Suppressor macrophage treated with lipopolysaccharide for 1 hour (primary cell): ENCODE measurements around the gene FERMT2.

Source experiments
- DNase-seq, 3 donors: peaks; one replicate each; pipeline ENCODE4 v3.0.0-alpha.2; 2020 to 2022

Gene FERMT2

DNA sequence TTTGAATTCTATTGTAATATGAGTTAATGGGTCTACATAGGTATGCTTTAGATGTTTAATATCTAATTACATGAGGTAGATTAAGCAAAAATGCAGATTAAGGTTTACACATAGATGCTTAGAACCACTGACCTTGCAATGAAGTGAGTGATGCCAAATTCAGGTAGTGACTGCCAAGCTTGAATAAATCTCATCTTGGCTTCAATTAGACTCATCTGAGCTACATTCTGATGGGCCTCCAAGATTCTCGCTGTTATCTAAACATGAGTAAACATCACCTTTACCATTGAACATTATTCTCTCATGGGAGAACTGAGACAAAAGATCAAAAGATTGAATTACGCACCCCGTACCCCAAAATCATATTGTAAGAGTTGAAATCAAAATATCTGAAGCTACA lies 90.6 kb downstream of the FERMT2 start:
- DNase-seq: no peak

DNA sequence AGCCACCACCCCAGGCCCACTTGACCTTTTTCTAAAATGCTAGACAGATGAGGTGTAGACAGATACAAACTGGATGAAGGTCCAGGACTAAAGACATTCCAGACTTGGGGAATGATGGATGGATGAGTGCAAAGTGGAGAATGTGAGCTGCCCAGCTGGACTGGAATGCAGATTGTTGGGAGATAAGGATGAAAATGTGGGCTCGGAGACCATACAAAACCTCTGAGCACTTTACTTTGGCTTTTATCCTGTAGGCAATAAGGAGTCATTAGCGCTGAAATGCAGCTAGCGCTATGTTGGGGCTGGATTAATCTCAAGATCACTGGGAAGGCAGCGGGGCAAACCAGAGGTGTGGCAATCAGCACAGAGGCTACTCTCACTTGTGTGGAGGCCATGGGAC lies 94.7 kb downstream of the FERMT2 start:
- DNase-seq: no peak

DNA sequence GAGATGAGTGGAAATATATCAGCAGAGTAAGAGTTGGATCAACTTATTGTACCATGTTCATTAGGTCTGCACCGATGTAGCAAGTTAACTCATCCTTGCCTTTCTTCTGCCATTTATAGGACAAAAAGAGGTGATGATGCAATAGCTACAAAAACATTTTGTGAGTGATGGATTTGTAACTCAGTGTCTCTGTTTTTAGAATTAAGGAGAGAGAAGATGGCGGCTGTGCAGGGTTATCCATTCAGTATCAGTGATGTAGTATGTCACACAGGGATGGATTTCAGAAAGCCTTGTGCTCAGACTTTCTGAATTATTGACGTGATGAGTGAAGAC lies 97.4 kb downstream of the FERMT2 start:
- DNase-seq: no peak

DNA sequence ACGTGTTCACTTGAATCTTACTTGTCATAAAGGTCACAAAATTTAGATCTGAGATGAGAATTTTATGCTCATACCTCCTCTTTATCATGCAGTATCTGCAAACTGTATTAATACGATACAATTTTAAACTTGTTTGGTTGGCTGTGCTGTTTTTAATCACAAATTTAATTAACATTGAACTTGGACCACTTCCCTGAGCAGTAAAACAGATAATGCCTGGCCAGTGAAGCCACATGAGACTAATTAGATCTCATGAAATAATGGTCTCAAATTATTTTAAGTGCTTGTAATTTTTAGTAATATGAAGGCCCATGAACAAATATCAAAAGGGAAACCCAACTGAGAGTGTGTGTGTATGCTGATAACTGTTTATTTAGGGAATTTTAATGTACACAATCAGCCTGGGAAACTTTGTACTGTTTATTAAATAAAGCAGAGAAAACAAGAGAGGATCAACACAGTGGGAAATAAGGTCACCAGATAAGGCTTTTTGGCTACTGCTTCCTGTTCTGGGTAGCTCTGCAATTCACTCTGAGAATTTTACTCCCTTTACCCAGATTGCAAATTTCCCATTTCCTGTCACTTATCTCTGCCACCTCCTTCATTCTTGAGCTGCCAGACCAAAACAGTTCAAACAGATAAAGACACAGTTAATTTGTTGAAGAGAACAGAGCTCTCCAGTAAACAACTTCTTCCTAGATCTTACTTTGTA lies 97.9 kb downstream of the FERMT2 start:
- no peak for DNase-seq

DNA sequence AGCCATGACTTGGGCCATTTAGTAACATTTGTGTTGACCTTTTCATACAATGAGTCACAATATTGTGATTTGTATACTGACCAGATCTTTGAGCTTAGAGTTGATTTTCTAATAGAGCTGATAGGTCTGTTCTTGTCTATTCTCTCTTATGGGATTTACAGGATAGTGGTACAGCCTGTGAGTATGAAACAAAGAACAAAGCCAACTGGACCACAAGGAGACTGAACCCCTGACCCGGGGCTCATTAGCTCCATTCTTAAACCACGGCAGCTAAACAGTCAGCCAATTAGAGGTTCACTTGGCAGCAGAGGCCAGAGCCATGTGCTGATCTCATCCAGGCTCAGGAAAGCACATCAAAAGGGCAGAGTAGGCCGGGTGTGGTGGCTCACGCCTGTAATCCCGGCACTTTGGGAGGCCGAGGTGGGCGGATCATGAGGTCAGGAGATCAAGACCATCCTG lies 100.4 kb downstream of the FERMT2 start:
- no peak for DNase-seq

DNA sequence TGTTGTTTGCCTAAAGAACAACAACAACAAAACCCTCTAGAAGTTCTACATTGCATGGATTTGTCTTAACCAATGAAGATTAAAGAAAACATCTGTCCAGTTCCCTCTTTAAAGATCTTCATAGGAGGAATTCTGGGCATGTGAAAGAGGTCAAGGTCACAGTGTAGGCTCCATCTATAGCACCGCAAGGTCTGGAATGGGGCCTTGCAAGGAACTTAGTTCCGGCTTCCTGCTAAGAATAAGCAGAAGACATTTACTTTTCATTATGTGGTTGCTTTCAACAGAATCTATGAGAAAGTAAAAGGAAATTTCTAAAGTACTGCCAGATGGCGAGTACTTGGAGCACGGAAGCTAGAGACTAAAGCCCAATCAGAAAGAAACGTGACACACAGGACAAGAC lies 102.2 kb downstream of the FERMT2 start:
- DNase-seq: no peak

DNA sequence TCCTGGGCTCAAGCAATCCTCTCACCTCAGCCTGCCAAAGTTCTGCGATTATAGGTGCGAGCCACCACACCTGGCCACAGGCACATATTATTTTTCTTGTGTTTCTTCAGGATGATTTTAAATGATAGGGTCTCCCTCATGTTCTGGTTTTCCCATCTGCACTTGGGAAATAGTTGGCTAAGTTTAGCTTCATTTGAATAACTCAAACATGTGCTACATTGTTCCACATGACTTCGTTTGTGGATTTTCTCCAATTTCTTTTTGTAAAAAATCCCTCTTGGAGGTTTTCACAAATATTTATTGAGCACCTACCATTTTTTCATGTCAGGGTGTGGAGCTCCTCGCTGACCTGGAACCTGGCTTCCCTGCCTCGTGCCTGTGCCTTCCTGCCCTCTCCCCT lies 104.3 kb downstream of the FERMT2 start:
- no peak for DNase-seq

DNA sequence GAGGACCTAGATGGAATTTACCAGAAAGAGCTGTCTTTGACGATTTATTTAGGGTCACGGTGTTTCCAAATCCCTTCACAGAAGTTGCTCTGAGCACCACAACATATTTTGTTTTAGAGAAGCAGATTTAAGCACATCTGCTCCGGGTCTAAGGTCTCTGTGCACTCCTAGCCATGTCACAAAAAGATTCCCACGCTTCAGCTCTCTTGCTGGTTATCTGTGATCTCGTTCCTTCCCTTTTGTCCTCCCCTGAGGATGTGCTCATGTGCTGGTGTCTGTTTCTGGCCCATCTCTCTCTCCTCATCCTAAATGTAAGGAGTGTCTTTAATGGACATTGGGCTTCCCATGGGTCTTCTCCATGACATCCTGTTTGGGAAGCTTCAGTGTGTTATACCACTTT lies 105.8 kb downstream of the FERMT2 start:
- DNase-seq: no peak

DNA sequence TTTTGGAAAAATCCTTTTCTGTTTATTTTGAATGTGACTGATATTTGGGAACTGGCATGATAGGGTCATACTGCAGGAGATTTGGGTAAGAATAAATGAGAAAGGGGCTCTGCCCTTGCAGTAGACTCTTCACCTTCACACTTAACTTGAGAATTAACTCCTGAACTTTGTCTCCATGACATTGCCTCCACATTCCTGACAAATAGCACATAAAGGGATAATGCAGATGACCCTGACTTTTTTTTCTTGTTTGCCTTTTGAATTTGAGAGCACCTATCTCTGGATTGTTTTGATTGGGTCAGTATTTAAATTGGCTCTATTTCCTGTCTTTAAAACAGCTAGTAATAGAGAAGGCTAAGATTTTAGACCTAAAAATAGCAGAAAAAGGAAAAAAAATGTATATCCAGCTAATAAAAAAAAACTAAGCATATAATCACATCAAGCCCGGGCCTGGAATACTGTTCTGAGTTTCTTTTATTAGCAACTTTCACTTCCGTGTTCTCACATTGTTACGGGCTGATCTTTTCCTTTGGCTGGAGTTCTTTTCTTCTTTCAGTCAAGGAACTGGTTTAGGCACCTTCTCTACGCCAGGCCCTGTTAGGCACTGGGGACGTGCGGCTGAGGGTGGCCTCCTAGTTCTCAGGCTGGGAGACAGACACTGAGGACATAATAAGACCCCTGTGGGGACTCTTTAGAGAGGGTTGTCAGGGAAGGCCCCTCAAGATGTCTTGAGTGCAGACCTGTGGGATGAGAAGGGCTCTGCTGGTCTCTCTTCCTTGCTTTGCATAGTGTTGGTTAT lies 106.4 kb downstream of the FERMT2 start:
- peak in 2 of 3 donors; percentile 6 to 24 for DNase-seq

DNA sequence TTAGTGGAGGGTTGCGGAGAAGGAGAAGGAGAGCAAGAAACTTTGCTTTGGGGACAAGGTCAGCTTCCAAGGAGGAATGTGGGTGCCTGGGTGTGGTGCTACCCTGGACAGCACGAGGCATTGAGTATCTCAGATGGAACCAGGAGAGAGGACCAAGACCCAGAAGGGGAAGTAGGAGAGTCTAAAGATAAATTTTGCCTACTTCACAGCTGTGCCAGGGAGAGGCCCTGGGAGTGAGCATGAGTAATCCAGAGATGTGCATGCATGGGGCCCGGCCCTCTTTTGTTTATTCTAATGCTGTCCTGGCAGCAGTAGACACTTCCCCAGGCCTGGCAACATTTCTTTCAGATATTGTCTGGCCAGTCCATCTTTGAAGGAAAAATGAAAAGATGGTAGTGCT lies 110.0 kb downstream of the FERMT2 start:
- peak; percentile 64 to 70 (median 70) for DNase-seq

DNA sequence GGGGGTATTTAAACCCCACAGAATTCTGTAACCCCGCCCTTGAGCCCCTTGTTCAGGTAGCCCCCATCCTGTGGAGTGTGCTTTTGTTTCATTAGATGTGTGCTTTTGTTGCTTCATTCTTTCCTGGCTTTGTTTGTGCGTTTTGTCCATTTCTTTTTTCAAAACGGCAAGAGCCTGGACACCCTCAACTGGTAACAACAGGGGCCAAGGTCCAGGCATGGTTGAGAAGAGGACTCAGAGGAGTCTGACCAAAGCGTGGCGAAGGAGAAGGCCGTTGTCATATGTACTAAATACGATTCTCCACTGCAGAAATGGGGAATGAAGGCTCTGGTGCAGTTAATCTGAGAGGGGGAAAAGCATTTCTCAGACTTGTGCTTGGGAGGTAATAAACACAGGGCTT lies 113.4 kb downstream of the FERMT2 start:
- no peak for DNase-seq

DNA sequence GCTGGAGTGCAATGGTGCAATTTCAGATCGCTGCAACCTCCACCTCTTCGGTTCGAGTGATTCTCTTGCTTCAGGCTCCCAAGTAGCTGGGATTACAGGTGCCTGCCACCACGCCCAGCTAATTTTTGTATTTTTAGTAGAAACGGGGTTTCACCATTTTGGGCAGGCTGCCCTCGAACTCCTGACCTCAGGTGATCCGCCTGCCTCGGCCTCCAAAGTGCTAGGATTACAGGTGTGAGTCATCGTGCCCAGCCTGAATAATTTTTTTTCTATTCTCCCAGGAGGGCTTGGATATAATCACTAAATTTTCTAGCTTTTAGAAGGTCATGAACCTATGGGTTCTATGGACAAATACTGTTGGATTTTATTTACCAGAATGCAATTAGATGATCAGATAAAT lies 114.8 kb downstream of the FERMT2 start:
- DNase-seq: no peak

DNA sequence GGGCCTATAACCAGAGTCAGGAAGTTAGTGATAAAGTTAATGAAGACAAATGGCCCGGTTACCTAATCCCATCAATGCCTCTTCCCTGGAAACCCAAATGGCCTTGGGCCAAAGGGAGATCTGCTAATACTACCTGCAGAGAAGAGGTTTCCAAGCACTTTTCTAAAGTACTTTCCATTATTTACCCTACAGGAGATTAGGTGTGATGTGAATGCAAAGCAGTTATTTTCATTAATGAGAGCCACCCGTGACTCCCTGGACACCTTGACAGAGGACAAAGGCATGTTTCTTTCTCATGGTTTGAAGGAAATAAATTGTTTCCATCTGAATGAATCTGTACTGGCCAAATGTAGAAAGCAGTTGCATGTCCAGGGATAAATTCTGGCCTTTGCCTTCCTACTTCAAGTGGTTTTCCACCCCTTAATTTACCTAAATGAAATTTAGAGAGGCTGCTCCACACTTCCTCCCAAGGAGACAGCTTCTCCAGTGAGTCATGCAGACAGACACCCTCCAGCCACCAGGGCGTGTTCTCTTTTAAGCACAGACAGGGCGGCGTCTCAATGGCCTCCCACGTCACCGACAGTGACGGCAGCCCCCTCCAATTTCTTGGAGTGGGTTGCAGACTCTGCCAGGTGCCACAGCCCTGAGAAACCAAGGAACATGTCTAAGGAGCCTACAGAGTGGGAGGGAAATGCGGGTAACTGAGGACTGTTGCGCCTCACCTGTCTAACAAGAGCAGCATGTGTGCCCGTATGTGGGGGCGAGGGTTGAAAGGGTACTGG lies 115.5 kb downstream of the FERMT2 start:
- DNase-seq: peak in 2 of 3 donors; percentile 18 to 20

DNA sequence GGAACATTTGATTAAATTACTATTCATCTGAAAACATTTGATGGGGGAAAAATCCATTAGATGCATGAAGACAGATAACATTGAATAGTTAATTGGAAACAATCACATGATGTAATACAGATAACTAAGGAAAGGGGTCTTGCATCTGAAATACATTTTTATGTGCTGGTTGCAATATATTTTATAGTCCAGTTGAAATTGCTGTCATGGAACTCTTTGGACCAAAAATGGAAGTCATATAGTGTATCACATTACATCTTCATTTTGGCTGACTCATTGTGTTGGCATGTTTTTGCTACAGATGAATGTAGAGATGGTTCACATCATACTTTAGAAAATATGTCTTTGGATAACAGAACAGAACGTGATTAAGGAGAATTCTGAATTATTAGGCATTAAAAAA lies 116.4 kb downstream of the FERMT2 start:
- no peak for DNase-seq

DNA sequence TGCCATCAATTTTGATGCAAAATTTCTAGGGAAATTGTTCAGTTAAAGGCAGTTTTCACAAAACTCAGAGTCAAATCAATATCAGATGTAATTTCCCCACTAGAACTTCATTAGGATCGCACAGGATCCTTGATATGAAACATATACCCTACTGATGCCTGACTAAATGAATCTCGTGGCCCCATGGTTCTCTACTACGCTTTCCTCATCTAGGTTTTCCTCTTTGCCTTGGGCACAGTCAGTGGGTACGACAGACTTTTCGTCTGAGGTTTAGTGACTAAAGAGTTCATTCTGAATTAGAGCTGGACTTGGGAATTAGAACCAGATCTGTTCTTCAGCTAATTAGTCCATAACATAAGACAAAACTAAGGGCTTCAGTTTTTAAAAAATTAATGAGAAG lies 117.0 kb downstream of the FERMT2 start:
- DNase-seq: no peak

DNA sequence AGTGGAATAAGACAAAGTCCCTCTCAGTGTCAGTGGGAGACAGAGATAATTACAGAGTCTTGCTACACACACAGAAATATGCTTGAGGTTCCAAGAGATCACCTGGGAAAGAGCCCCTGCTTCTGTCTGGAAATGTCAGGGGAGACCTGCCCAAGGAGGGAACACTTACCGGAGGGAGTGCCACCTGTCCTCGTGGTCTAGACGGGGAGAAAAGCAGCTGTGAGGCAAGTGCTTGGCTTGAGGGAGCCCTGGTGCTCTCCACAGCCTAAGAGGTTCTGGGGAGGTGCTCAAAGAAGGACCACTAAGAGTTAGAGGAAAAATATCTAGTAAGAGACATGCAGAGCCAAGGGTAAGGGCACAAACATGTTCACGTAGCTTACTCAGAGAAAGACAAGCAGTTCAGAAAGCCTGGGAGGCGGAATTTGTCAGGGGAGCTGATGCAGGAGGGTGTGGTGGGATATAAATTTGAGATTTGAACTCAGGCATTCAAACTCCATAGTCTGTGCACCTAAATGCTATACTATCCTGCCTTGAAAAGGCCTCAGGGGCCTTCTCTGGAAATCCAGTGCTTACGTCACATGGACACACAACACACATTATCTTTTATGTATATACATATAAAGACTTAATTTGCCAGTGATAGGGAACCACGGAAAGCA lies 121.2 kb downstream of the FERMT2 start:
- no peak for DNase-seq

DNA sequence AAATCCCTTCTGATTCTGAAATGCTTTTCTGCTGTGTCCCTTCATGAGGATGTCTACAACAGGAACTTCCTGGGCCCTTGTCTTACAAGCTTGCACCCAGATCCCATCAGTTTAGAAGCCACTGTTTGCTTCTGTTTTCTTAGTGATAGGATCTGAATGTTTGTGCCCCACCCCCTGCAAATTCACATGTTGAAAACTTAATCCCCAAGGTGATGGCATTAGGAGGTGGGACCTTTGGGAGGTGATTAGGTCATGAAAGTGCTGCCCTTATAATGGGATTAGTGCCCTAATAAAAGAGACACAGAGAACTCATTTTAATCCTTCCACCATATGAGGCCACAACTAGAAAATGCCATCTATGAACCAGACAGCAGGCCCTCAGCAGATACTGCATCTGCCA lies 123.4 kb downstream of the FERMT2 start:
- no peak for DNase-seq

DNA sequence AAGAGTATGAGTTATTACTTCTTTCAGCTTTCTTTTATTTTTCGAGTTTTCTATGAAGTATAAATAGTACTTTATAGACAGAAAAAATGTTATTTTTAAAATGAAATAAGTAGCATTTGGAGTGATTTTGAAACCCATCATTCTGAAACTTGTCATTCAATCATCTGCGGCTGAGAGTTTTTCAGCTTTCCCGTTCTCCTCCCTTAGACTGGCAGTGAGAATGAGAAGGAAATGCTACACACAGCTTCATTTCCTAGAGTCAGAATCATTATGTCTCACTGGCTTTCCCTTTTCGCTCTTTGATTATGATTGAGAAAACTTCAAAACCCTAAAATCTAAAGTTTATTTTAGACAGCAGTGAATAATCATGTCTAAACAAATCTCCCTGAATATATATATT lies 125.8 kb downstream of the FERMT2 start:
- no peak for DNase-seq

DNA sequence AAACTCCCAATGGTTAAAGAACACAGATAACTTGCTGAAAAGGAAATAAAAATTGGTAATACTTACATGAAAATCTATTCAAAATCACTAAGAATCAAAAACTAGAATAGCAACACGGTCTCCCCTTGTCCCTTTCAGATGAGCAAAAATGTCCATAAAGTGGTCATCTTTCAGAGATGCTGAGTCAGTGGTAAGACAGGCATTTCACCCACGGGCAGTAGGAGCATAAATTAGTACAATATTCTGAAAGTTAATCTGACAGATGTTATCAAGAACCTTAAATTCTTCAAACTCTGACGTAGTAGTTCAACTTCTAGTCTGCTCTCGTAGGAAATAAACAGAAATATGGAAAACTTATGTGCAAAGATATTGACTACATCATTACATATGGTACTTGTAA lies 126.4 kb downstream of the FERMT2 start:
- DNase-seq: no peak

DNA sequence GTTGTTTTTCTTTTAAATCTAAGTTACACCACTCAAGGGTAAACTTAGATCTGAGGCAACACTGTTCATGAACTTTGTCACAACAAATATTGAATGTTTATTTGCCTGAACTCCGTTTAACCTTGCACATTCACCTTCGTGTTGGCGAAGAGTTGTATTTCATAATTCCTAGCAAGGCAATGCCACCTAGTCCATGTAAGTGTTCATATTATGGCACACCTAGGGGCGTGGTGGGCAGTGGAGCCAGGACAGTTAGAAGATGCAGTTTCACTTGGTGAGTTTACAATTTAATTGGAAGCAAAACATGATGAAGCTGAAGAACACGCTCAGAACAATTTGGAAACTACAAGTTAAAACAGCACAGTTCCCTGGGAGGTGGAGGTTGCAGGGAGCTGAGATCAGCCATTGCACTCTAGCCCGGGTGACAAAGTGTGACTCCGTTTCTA lies 129.0 kb downstream of the FERMT2 start:
- no peak for DNase-seq

DNA sequence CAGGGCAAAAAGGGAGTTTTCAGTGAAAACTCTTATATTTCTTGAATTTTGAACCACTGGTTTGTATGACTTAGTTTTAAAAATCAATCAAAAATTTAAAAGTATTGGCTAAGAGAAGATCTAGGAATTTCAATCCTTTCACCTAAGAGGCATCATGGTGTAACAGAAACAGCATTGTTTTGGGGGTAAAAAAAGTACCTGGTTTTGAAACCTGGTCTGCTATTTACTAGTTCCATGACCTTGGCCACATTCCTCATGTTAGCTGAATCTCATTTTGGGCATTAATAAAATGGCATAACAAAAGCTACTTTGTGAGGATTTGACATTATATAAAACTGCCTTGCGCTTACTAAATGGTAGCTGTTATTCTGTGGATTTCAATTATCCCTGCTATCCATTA lies 142.7 kb downstream of the FERMT2 start:
- no peak for DNase-seq
